IMR-90 (cell line): Measurements from ENCODE around the gene LAMA5. TPM values are rescaled to one million over a fixed set of nuclear protein-coding genes. Genes with fewer than 3 reads are reported as not detected.

Experiments used
- ATAC-seq: fragments of 200-7000 bp; cut with Tn5 transposase; 2 replicates; pipeline ENCODE4 v1.9.1; 2020; ENCODE audit warnings: low read depth, mild to moderate bottlenecking, moderate library complexity
- BruUV-seq: library from RNA; stranded (reverse); fragments of 400-500 nt; replicated peaks from 2 replicates; lab custom pipeline; 2021; lab: Mats Ljungman, UMichigan
- CTCF ChIA-PET: fragments of 300-600 bp; formaldehyde crosslinking; extraction: SDS; loops from one replicate; lab custom pipeline; 2021; ENCODE audit warnings: antibody characterized with exemption; lab: Yijun Ruan, JAX
- POLR2A ChIA-PET: fragments of 300-600 bp; sonication (Branson Sonifier 250); formaldehyde crosslinking; loops from one replicate; lab custom pipeline; 2022; ENCODE audit warnings: antibody characterized with exemption; ENCODE audit not compliant: unreplicated experiment; lab: Charles Lee
- DNase-seq: peaks from one replicate; pipeline ENCODE4 v3.0.0; 2013
- H2AFZ ChIP-seq: replicated peaks from 2 replicates; pipeline ENCODE3; 2013; ENCODE audit warnings: low read length, mild to moderate bottlenecking; ENCODE audit not compliant: poor library complexity
- H2AK5ac ChIP-seq: 2 replicates; pipeline ENCODE4 v1.6.1; 2013; ENCODE audit warnings: low read depth, low read length, inconsistent platforms
- H2AK9ac ChIP-seq: replicated peaks from 2 replicates; pipeline ENCODE3; 2013; ENCODE audit warnings: mild to moderate bottlenecking, low read depth, low read length, moderate library complexity; ENCODE audit not compliant: poor library complexity
- H2BK120ac ChIP-seq: 2 replicates; pipeline ENCODE4 v1.6.1; 2013; ENCODE audit warnings: low read depth, low read length, inconsistent platforms
- H2BK15ac ChIP-seq: 3 replicates; pipeline ENCODE4 v1.6.1; 2013; ENCODE audit warnings: low read depth, low read length, inconsistent platforms
- H2BK20ac ChIP-seq: 2 replicates; pipeline ENCODE4 v1.6.1; 2013; ENCODE audit warnings: low read depth, mild to moderate bottlenecking, inconsistent platforms, low read length, moderate library complexity
- H2BK5ac ChIP-seq: 2 replicates; pipeline ENCODE4 v1.6.1; 2013; ENCODE audit warnings: mild to moderate bottlenecking, low read depth, low read length, inconsistent platforms; ENCODE audit not compliant: poor library complexity, severe bottlenecking
- H3K14ac ChIP-seq: replicated peaks from 2 replicates; pipeline ENCODE4 v1.6.1; 2013; ENCODE audit warnings: low read depth, low read length, inconsistent platforms
- H3K18ac ChIP-seq: 2 replicates; pipeline ENCODE4 v1.6.1; 2013; ENCODE audit warnings: low read depth, low read length, control low read depth
- H3K23ac ChIP-seq: 2 replicates; pipeline ENCODE4 v1.6.1; 2013; ENCODE audit warnings: low read depth, low read length, inconsistent platforms
- H3K27ac ChIP-seq: 2 replicates; pipeline ENCODE4 v1.5.1; 2013; ENCODE audit warnings: mild to moderate bottlenecking, control low read depth, low read length; ENCODE audit not compliant: insufficient read depth
- H3K27me3 ChIP-seq: 2 replicates; pipeline ENCODE4 v1.6.1; 2013; ENCODE audit warnings: low read length; ENCODE audit not compliant: control insufficient read depth, insufficient read depth
- H3K36me3 ChIP-seq: 2 replicates; pipeline ENCODE4 v1.6.1; 2013; ENCODE audit warnings: low read length, mixed read lengths; ENCODE audit not compliant: control insufficient read depth, insufficient read depth
- H3K4ac ChIP-seq: 2 replicates; pipeline ENCODE4 v1.6.1; 2013; ENCODE audit warnings: low read depth, low read length, inconsistent platforms
- H3K4me1 ChIP-seq: 2 replicates; pipeline ENCODE4 v1.6.1; 2013; ENCODE audit warnings: low read length, mixed read lengths; ENCODE audit not compliant: control insufficient read depth, insufficient read depth
- H3K4me2 ChIP-seq: 2 replicates; pipeline ENCODE4 v1.6.1; 2013; ENCODE audit warnings: low read depth, mild to moderate bottlenecking, control low read depth, low read length, moderate library complexity
- H3K4me3 ChIP-seq: 2 replicates; pipeline ENCODE4 v1.5.1; 2013; ENCODE audit warnings: low read depth, mild to moderate bottlenecking, control low read depth, low read length, moderate library complexity; ENCODE audit not compliant: insufficient read depth
- H3K56ac ChIP-seq: 2 replicates; pipeline ENCODE4 v1.6.1; 2013; ENCODE audit warnings: low read length, inconsistent platforms; ENCODE audit not compliant: insufficient read depth; ENCODE audit errors: extremely low read depth
- H3K79me1 ChIP-seq, 2 experiments: 2 replicates each; pipeline ENCODE4 v1.6.1; 2013; ENCODE audit warnings: low read length in 2 of 2, inconsistent platforms in 1 of 2, low read depth in 1 of 2
- H3K9ac ChIP-seq: 2 replicates; pipeline ENCODE4 v1.6.1; 2013; ENCODE audit warnings: low read depth, low read length, control low read depth
- H3K9me1 ChIP-seq: 2 replicates; pipeline ENCODE4 v1.6.1; 2013; ENCODE audit warnings: low read length, inconsistent platforms; ENCODE audit not compliant: insufficient read depth
- H3K9me3 ChIP-seq: 2 replicates; pipeline ENCODE4 v1.6.1; 2013; ENCODE audit warnings: low read length; ENCODE audit not compliant: control insufficient read depth, insufficient read depth
- H4K20me1 ChIP-seq: 2 replicates; pipeline ENCODE4 v1.6.1; 2013; ENCODE audit warnings: low read length, inconsistent platforms; ENCODE audit not compliant: insufficient read depth
- H4K5ac ChIP-seq: 2 replicates; pipeline ENCODE4 v1.6.1; 2013; ENCODE audit warnings: mild to moderate bottlenecking, low read depth, low read length, control low read depth
- H4K8ac ChIP-seq, 2 experiments: 2 replicates each; pipeline ENCODE4 v1.6.1; 2013; ENCODE audit warnings: low read depth in 2 of 2, low read length in 2 of 2, control low read depth in 1 of 2, inconsistent platforms in 1 of 2
- H4K91ac ChIP-seq: 2 replicates; pipeline ENCODE4 v1.6.1; 2013; ENCODE audit warnings: low read depth, low read length, inconsistent platforms; ENCODE audit not compliant: insufficient read depth
- BHLHE40 ChIP-seq: fragments of 150-350 bp; IDR thresholded peaks from 2 replicates; pipeline ENCODE4 v1.6.1; 2016; ENCODE audit warnings: mild to moderate bottlenecking, low read depth, low read length
- CEBPB ChIP-seq: IDR thresholded peaks from 2 replicates; pipeline ENCODE4 v1.6.1; 2012; ENCODE audit warnings: low read depth, low read length, improper control_type of control experiment
- CHD1 ChIP-seq: IDR thresholded peaks from 2 replicates; pipeline ENCODE4 v1.6.1; 2012; ENCODE audit warnings: low read depth, low read length, improper control_type of control experiment
- ELK1 ChIP-seq: fragments of 150-350 bp; IDR thresholded peaks from 2 replicates; pipeline ENCODE4 v1.6.1; 2016; ENCODE audit warnings: low read depth, mild to moderate bottlenecking, low read length, moderate library complexity, borderline replicate concordance
- FOS ChIP-seq: fragments of 150-350 bp; IDR thresholded peaks from 2 replicates; pipeline ENCODE4 v1.6.1; 2016; ENCODE audit warnings: low read depth, low read length
- MAFK ChIP-seq: IDR thresholded peaks from 2 replicates; pipeline ENCODE4 v1.6.1; 2012; ENCODE audit warnings: low read depth, low read length, improper control_type of control experiment
- MAZ ChIP-seq: IDR thresholded peaks from 2 replicates; pipeline ENCODE4 v1.6.1; 2012; ENCODE audit warnings: low read depth, mild to moderate bottlenecking, low read length, improper control_type of control experiment, moderate library complexity, borderline replicate concordance
- MXI1 ChIP-seq: IDR thresholded peaks from 2 replicates; pipeline ENCODE4 v1.6.1; 2012; ENCODE audit warnings: low read depth, mild to moderate bottlenecking, low read length, moderate library complexity, borderline replicate concordance
- NFE2L2 ChIP-seq: fragments of 150-350 bp; IDR thresholded peaks from 2 replicates; pipeline ENCODE4 v1.6.1; 2016; ENCODE audit warnings: low read depth, mild to moderate bottlenecking, low read length
- POLR2A ChIP-seq: IDR thresholded peaks from 2 replicates; pipeline ENCODE4 v1.6.1; 2012; ENCODE audit warnings: mild to moderate bottlenecking, low read depth, low read length
- RAD21 ChIP-seq: IDR thresholded peaks from 2 replicates; pipeline ENCODE4 v1.6.1; 2012; ENCODE audit warnings: low read length, improper control_type of control experiment
- RCOR1 ChIP-seq: IDR thresholded peaks from 2 replicates; pipeline ENCODE4 v1.6.1; 2012; ENCODE audit warnings: mild to moderate bottlenecking, low read length, improper control_type of control experiment; ENCODE audit not compliant: insufficient replicate concordance
- RFX5 ChIP-seq: IDR thresholded peaks from 2 replicates; pipeline ENCODE4 v1.8.0; 2012; ENCODE audit warnings: low read depth, mild to moderate bottlenecking, low read length, moderate library complexity
- SMC3 ChIP-seq: fragments of 150-350 bp; IDR thresholded peaks from 2 replicates; pipeline ENCODE4 v1.6.1; 2016; ENCODE audit warnings: low read depth, mild to moderate bottlenecking, antibody characterized with exemption, low read length, moderate library complexity
- WGBS, 2 experiments: methylation state at CpG; one replicate each; pipeline versions ENCODE4 v1.1.5 to v1.1.7; 2013; ENCODE audit warnings: missing lambda C conversion rate in 2 of 2; ENCODE audit not compliant: insufficient read length in 1 of 2; ENCODE audit errors: extremely low coverage in 2 of 2; 5-methylcytosine and 5-hydroxymethylcytosine counted together
- dilution Hi-C: fragments of 300-500 bp; cut with HindIII; formaldehyde crosslinking; loops from one replicate; pipeline ENCODE4 v1.14.3; 2018; ENCODE audit warnings: low sequenced_read_pairs; ENCODE audit not compliant: unreplicated experiment
- in situ Hi-C: fragments of 300-500 bp; cut with MboI; formaldehyde crosslinking; loops from 3 replicates; pipeline ENCODE4 v1.14.3; 2019; ENCODE audit warnings: low sequenced_read_pairs, inconsistent platforms, mixed read lengths
- intact Hi-C: fragments of 100-400 bp; cut with micrococcal nuclease; formaldehyde crosslinking; loops from 2 replicates; pipeline ENCODE4 v1.10.0; 2022
- polyA plus RNA-seq, 3 experiments: library from polyadenylated mRNA; depleted of rRNA; stranded (reverse); fragments of >200 nt; gene quantifications; 2 replicates each; pipeline ENCODE4 v1.2.3, GENCODE V29; 2012; ENCODE audit warnings: low replicate concordance in 1 of 3
- total RNA-seq: library from RNA; depleted of rRNA; stranded (reverse); fragments of >200 nt; gene quantifications from 2 replicates; pipeline ENCODE4 v1.2.3, GENCODE V29; 2012
- TF ChIP-seq, protein P1 (sequence below): fragments of 150-350 bp; IDR thresholded peaks from 2 replicates; pipeline ENCODE4 v1.6.1; 2017; ENCODE audit warnings: mild to moderate bottlenecking, antibody characterized with exemption, low read length, low read depth
- TF ChIP-seq, protein P2 (sequence below): conservative IDR thresholded peaks from 2 replicates; pipeline ENCODE4 v1.5.1; 2012; ENCODE audit warnings: mild to moderate bottlenecking, low read depth, low read length, improper control_type of control experiment

LAMA5 gene
- total and polyA plus RNA-seq, 2 of the 4 experiments (the other 2 are of a cell fraction), result 0.90 to 7.3 TPM

- no peak overlapping the region for H3K9ac ChIP-seq
- no peak overlapping the region for H4K5ac ChIP-seq
- ATAC-seq, result no peak
- no peak overlapping the region for H3K23ac ChIP-seq
- no peak overlapping the region for H3K56ac ChIP-seq
- no peak overlapping the region for H2BK20ac ChIP-seq
- no peak overlapping the region for H3K18ac ChIP-seq
- H3K36me3 ChIP-seq, result peaks cover 21% of the 10 kb centered on the region; the same call in 1 of the 2 replicates
- in situ Hi-C loops, result no loop called here
- H3K27me3 ChIP-seq, result no peaks in the 10 kb centered on the region
- H3K9me1 ChIP-seq, result no peaks in the 10 kb centered on the region
- no peaks in the 10 kb centered on the region for H3K79me1 ChIP-seq
- intact Hi-C loops, result no loop called here
- TF ChIP-seq, protein P1, sequence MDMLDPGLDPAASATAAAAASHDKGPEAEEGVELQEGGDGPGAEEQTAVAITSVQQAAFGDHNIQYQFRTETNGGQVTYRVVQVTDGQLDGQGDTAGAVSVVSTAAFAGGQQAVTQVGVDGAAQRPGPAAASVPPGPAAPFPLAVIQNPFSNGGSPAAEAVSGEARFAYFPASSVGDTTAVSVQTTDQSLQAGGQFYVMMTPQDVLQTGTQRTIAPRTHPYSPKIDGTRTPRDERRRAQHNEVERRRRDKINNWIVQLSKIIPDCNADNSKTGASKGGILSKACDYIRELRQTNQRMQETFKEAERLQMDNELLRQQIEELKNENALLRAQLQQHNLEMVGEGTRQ, result no peak
- TF ChIP-seq RCOR1 (no peak), RAD21 (no peak), CEBPB (no peak), MAZ (no peak), SMC3 (no peak), FOS (no peak), CHD1 (no peak), POLR2A (no peak), NFE2L2 (no peak), BHLHE40 (no peak), MAFK (no peak), RFX5 (no peak), ELK1 (no peak), MXI1 (no peak)
- TF ChIP-seq, protein P2, sequence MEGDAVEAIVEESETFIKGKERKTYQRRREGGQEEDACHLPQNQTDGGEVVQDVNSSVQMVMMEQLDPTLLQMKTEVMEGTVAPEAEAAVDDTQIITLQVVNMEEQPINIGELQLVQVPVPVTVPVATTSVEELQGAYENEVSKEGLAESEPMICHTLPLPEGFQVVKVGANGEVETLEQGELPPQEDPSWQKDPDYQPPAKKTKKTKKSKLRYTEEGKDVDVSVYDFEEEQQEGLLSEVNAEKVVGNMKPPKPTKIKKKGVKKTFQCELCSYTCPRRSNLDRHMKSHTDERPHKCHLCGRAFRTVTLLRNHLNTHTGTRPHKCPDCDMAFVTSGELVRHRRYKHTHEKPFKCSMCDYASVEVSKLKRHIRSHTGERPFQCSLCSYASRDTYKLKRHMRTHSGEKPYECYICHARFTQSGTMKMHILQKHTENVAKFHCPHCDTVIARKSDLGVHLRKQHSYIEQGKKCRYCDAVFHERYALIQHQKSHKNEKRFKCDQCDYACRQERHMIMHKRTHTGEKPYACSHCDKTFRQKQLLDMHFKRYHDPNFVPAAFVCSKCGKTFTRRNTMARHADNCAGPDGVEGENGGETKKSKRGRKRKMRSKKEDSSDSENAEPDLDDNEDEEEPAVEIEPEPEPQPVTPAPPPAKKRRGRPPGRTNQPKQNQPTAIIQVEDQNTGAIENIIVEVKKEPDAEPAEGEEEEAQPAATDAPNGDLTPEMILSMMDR, result no peak
- no peak overlapping the region for H4K91ac ChIP-seq
- no peaks in the 10 kb centered on the region; the same call in 1 of the 2 replicates for H4K20me1 ChIP-seq
- H3K4me2 ChIP-seq, result no peak overlapping the region
- peaks cover 2% of the 10 kb centered on the region for H3K9me3 ChIP-seq
- H3K4me3 ChIP-seq, result no peak overlapping the region
- no peak overlapping the region for H4K8ac ChIP-seq
- ChIA-PET POLR2A (no interaction called here), CTCF (no interaction called here)
- no peaks in the 10 kb centered on the region for H3K4me1 ChIP-seq
- no peak overlapping the region for H2BK5ac ChIP-seq
- no peak overlapping the region for H2AK5ac ChIP-seq
- H2AK9ac ChIP-seq, result no peak overlapping the region
- WGBS, 2 experiments, result 99% methylated on average over 15 of the region's 34 CpGs; no CpG with 5 or more reads in 1 of the 2 experiments
- no TSS peak for BruUV-seq
- no peak overlapping the region for H2AFZ ChIP-seq
- H3K4ac ChIP-seq, result no peak overlapping the region
- H3K27ac ChIP-seq, result no peak overlapping the region
- dilution Hi-C loops, result no loop called here
- no peak overlapping the region for H3K14ac ChIP-seq
- no peak for DNase-seq
- no peak overlapping the region for H2BK15ac ChIP-seq
- H2BK120ac ChIP-seq, result no peak overlapping the region
Observed at GRCh38 chr20:62337558-62338293, 29.4 kb downstream of the LAMA5 start.
